IMR-90 (cell line): ENCODE measurements around the gene KIAA1614. TPM values are rescaled to one million over a fixed set of nuclear protein-coding genes. Genes with fewer than 3 reads are reported as not detected.

Experiments used
- ATAC-seq: fragments of 200-7000 bp; cut with Tn5 transposase; 2 replicates; pipeline ENCODE4 v1.9.1; 2020; ENCODE audit warnings: low read depth, mild to moderate bottlenecking, moderate library complexity
- BruUV-seq: library from RNA; stranded (reverse); fragments of 400-500 nt; replicated peaks from 2 replicates; lab custom pipeline; 2021; lab: Mats Ljungman, UMichigan
- CTCF ChIA-PET: fragments of 300-600 bp; formaldehyde crosslinking; extraction: SDS; loops from one replicate; lab custom pipeline; 2021; ENCODE audit warnings: antibody characterized with exemption; lab: Yijun Ruan, JAX
- POLR2A ChIA-PET: fragments of 300-600 bp; sonication (Branson Sonifier 250); formaldehyde crosslinking; loops from one replicate; lab custom pipeline; 2022; ENCODE audit warnings: antibody characterized with exemption; ENCODE audit not compliant: unreplicated experiment; lab: Charles Lee
- DNase-seq: peaks from one replicate; pipeline ENCODE4 v3.0.0; 2013
- H2AFZ ChIP-seq: replicated peaks from 2 replicates; pipeline ENCODE3; 2013; ENCODE audit warnings: low read length, mild to moderate bottlenecking; ENCODE audit not compliant: poor library complexity
- H2AK5ac ChIP-seq: 2 replicates; pipeline ENCODE4 v1.6.1; 2013; ENCODE audit warnings: low read depth, low read length, inconsistent platforms
- H2AK9ac ChIP-seq: replicated peaks from 2 replicates; pipeline ENCODE3; 2013; ENCODE audit warnings: mild to moderate bottlenecking, low read depth, low read length, moderate library complexity; ENCODE audit not compliant: poor library complexity
- H2BK120ac ChIP-seq: 2 replicates; pipeline ENCODE4 v1.6.1; 2013; ENCODE audit warnings: low read depth, low read length, inconsistent platforms
- H2BK15ac ChIP-seq: 3 replicates; pipeline ENCODE4 v1.6.1; 2013; ENCODE audit warnings: low read depth, low read length, inconsistent platforms
- H2BK20ac ChIP-seq: 2 replicates; pipeline ENCODE4 v1.6.1; 2013; ENCODE audit warnings: low read depth, mild to moderate bottlenecking, inconsistent platforms, low read length, moderate library complexity
- H2BK5ac ChIP-seq: 2 replicates; pipeline ENCODE4 v1.6.1; 2013; ENCODE audit warnings: mild to moderate bottlenecking, low read depth, low read length, inconsistent platforms; ENCODE audit not compliant: poor library complexity, severe bottlenecking
- H3K14ac ChIP-seq: replicated peaks from 2 replicates; pipeline ENCODE4 v1.6.1; 2013; ENCODE audit warnings: low read depth, low read length, inconsistent platforms
- H3K18ac ChIP-seq: 2 replicates; pipeline ENCODE4 v1.6.1; 2013; ENCODE audit warnings: low read depth, low read length, control low read depth
- H3K23ac ChIP-seq: 2 replicates; pipeline ENCODE4 v1.6.1; 2013; ENCODE audit warnings: low read depth, low read length, inconsistent platforms
- H3K27ac ChIP-seq: 2 replicates; pipeline ENCODE4 v1.5.1; 2013; ENCODE audit warnings: mild to moderate bottlenecking, control low read depth, low read length; ENCODE audit not compliant: insufficient read depth
- H3K27me3 ChIP-seq: 2 replicates; pipeline ENCODE4 v1.6.1; 2013; ENCODE audit warnings: low read length; ENCODE audit not compliant: control insufficient read depth, insufficient read depth
- H3K36me3 ChIP-seq: 2 replicates; pipeline ENCODE4 v1.6.1; 2013; ENCODE audit warnings: low read length, mixed read lengths; ENCODE audit not compliant: control insufficient read depth, insufficient read depth
- H3K4ac ChIP-seq: 2 replicates; pipeline ENCODE4 v1.6.1; 2013; ENCODE audit warnings: low read depth, low read length, inconsistent platforms
- H3K4me1 ChIP-seq: 2 replicates; pipeline ENCODE4 v1.6.1; 2013; ENCODE audit warnings: low read length, mixed read lengths; ENCODE audit not compliant: control insufficient read depth, insufficient read depth
- H3K4me2 ChIP-seq: 2 replicates; pipeline ENCODE4 v1.6.1; 2013; ENCODE audit warnings: low read depth, mild to moderate bottlenecking, control low read depth, low read length, moderate library complexity
- H3K4me3 ChIP-seq: 2 replicates; pipeline ENCODE4 v1.5.1; 2013; ENCODE audit warnings: low read depth, mild to moderate bottlenecking, control low read depth, low read length, moderate library complexity; ENCODE audit not compliant: insufficient read depth
- H3K56ac ChIP-seq: 2 replicates; pipeline ENCODE4 v1.6.1; 2013; ENCODE audit warnings: low read length, inconsistent platforms; ENCODE audit not compliant: insufficient read depth; ENCODE audit errors: extremely low read depth
- H3K79me1 ChIP-seq, 2 experiments: 2 replicates each; pipeline ENCODE4 v1.6.1; 2013; ENCODE audit warnings: low read length in 2 of 2, inconsistent platforms in 1 of 2, low read depth in 1 of 2
- H3K9ac ChIP-seq: 2 replicates; pipeline ENCODE4 v1.6.1; 2013; ENCODE audit warnings: low read depth, low read length, control low read depth
- H3K9me1 ChIP-seq: 2 replicates; pipeline ENCODE4 v1.6.1; 2013; ENCODE audit warnings: low read length, inconsistent platforms; ENCODE audit not compliant: insufficient read depth
- H3K9me3 ChIP-seq: 2 replicates; pipeline ENCODE4 v1.6.1; 2013; ENCODE audit warnings: low read length; ENCODE audit not compliant: control insufficient read depth, insufficient read depth
- H4K20me1 ChIP-seq: 2 replicates; pipeline ENCODE4 v1.6.1; 2013; ENCODE audit warnings: low read length, inconsistent platforms; ENCODE audit not compliant: insufficient read depth
- H4K5ac ChIP-seq: 2 replicates; pipeline ENCODE4 v1.6.1; 2013; ENCODE audit warnings: mild to moderate bottlenecking, low read depth, low read length, control low read depth
- H4K8ac ChIP-seq, 2 experiments: 2 replicates each; pipeline ENCODE4 v1.6.1; 2013; ENCODE audit warnings: low read depth in 2 of 2, low read length in 2 of 2, control low read depth in 1 of 2, inconsistent platforms in 1 of 2
- H4K91ac ChIP-seq: 2 replicates; pipeline ENCODE4 v1.6.1; 2013; ENCODE audit warnings: low read depth, low read length, inconsistent platforms; ENCODE audit not compliant: insufficient read depth
- BHLHE40 ChIP-seq: fragments of 150-350 bp; IDR thresholded peaks from 2 replicates; pipeline ENCODE4 v1.6.1; 2016; ENCODE audit warnings: mild to moderate bottlenecking, low read depth, low read length
- CHD1 ChIP-seq: IDR thresholded peaks from 2 replicates; pipeline ENCODE4 v1.6.1; 2012; ENCODE audit warnings: low read depth, low read length, improper control_type of control experiment
- FOS ChIP-seq: fragments of 150-350 bp; IDR thresholded peaks from 2 replicates; pipeline ENCODE4 v1.6.1; 2016; ENCODE audit warnings: low read depth, low read length
- MAFK ChIP-seq: IDR thresholded peaks from 2 replicates; pipeline ENCODE4 v1.6.1; 2012; ENCODE audit warnings: low read depth, low read length, improper control_type of control experiment
- MAZ ChIP-seq: IDR thresholded peaks from 2 replicates; pipeline ENCODE4 v1.6.1; 2012; ENCODE audit warnings: low read depth, mild to moderate bottlenecking, low read length, improper control_type of control experiment, moderate library complexity, borderline replicate concordance
- NFE2L2 ChIP-seq: fragments of 150-350 bp; IDR thresholded peaks from 2 replicates; pipeline ENCODE4 v1.6.1; 2016; ENCODE audit warnings: low read depth, mild to moderate bottlenecking, low read length
- POLR2A ChIP-seq: IDR thresholded peaks from 2 replicates; pipeline ENCODE4 v1.6.1; 2012; ENCODE audit warnings: mild to moderate bottlenecking, low read depth, low read length
- SMC3 ChIP-seq: fragments of 150-350 bp; IDR thresholded peaks from 2 replicates; pipeline ENCODE4 v1.6.1; 2016; ENCODE audit warnings: low read depth, mild to moderate bottlenecking, antibody characterized with exemption, low read length, moderate library complexity
- WGBS, 2 experiments: methylation state at CpG; one replicate each; pipeline versions ENCODE4 v1.1.5 to v1.1.7; 2013; ENCODE audit warnings: missing lambda C conversion rate in 2 of 2; ENCODE audit not compliant: insufficient read length in 1 of 2; ENCODE audit errors: extremely low coverage in 2 of 2; 5-methylcytosine and 5-hydroxymethylcytosine counted together
- dilution Hi-C: fragments of 300-500 bp; cut with HindIII; formaldehyde crosslinking; loops from one replicate; pipeline ENCODE4 v1.14.3; 2018; ENCODE audit warnings: low sequenced_read_pairs; ENCODE audit not compliant: unreplicated experiment
- in situ Hi-C: fragments of 300-500 bp; cut with MboI; formaldehyde crosslinking; loops from 3 replicates; pipeline ENCODE4 v1.14.3; 2019; ENCODE audit warnings: low sequenced_read_pairs, inconsistent platforms, mixed read lengths
- intact Hi-C: fragments of 100-400 bp; cut with micrococcal nuclease; formaldehyde crosslinking; loops from 2 replicates; pipeline ENCODE4 v1.10.0; 2022
- polyA plus RNA-seq, 3 experiments: library from polyadenylated mRNA; depleted of rRNA; stranded (reverse); fragments of >200 nt; gene quantifications; 2 replicates each; pipeline ENCODE4 v1.2.3, GENCODE V29; 2012; ENCODE audit warnings: low replicate concordance in 1 of 3
- total RNA-seq: library from RNA; depleted of rRNA; stranded (reverse); fragments of >200 nt; gene quantifications from 2 replicates; pipeline ENCODE4 v1.2.3, GENCODE V29; 2012
- TF ChIP-seq, protein P1 (sequence below): conservative IDR thresholded peaks from 2 replicates; pipeline ENCODE4 v1.5.1; 2012; ENCODE audit warnings: mild to moderate bottlenecking, low read depth, low read length, improper control_type of control experiment
- TF ChIP-seq, protein P2 (sequence below): fragments of 150-350 bp; IDR thresholded peaks from 2 replicates; pipeline ENCODE4 v1.6.1; 2017; ENCODE audit warnings: mild to moderate bottlenecking, antibody characterized with exemption, low read length, low read depth

KIAA1614 gene
- total and polyA plus RNA-seq, 2 of the 4 experiments (the other 2 are of a cell fraction), result 1.8 to 3.5 TPM

DNA sequence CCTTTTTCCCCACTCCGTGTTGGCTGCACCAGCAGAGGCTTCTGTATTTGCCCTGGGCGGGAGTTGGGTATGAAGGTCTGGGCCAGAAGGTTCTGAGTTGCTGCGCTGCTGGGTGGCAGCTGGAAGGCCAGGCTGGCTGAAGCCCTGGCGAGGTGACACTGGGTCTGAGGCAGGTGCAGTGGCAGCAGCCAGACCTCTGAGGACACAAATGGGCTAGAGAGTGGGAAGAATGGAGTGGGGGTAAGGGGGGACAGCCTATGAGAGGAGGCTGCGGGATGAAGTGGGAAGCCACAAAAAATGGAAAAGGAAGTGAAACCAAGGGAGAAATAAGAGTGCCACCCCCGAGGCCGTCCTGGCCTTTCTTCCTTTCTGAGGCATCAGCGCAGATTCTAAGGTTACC, 56.7 kb downstream of the KIAA1614 start:
- no peaks in the 10 kb centered on the region for H3K27me3 ChIP-seq
- ChIA-PET POLR2A (no interaction called here), CTCF (no interaction called here)
- no peak overlapping the region for H2AFZ ChIP-seq
- no peak overlapping the region for H2BK15ac ChIP-seq
- H3K4me2 ChIP-seq, result no peak overlapping the region
- H3K56ac ChIP-seq, result no peak overlapping the region
- no peak overlapping the region for H3K23ac ChIP-seq
- no peak overlapping the region for H4K5ac ChIP-seq
- no peak overlapping the region for H4K91ac ChIP-seq
- no peak overlapping the region for H3K14ac ChIP-seq
- no peak overlapping the region for H3K27ac ChIP-seq
- BruUV-seq, result no TSS peak
- H4K8ac ChIP-seq, result no peak overlapping the region
- in situ Hi-C loops, result no loop called here
- no peak overlapping the region for H3K18ac ChIP-seq
- no peak for TF ChIP-seq MAZ
- TF ChIP-seq, protein P1, sequence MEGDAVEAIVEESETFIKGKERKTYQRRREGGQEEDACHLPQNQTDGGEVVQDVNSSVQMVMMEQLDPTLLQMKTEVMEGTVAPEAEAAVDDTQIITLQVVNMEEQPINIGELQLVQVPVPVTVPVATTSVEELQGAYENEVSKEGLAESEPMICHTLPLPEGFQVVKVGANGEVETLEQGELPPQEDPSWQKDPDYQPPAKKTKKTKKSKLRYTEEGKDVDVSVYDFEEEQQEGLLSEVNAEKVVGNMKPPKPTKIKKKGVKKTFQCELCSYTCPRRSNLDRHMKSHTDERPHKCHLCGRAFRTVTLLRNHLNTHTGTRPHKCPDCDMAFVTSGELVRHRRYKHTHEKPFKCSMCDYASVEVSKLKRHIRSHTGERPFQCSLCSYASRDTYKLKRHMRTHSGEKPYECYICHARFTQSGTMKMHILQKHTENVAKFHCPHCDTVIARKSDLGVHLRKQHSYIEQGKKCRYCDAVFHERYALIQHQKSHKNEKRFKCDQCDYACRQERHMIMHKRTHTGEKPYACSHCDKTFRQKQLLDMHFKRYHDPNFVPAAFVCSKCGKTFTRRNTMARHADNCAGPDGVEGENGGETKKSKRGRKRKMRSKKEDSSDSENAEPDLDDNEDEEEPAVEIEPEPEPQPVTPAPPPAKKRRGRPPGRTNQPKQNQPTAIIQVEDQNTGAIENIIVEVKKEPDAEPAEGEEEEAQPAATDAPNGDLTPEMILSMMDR, result no peak
- TF ChIP-seq BHLHE40, result no peak
- TF ChIP-seq, protein P2, sequence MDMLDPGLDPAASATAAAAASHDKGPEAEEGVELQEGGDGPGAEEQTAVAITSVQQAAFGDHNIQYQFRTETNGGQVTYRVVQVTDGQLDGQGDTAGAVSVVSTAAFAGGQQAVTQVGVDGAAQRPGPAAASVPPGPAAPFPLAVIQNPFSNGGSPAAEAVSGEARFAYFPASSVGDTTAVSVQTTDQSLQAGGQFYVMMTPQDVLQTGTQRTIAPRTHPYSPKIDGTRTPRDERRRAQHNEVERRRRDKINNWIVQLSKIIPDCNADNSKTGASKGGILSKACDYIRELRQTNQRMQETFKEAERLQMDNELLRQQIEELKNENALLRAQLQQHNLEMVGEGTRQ, result no peak
- no peak for TF ChIP-seq SMC3
- TF ChIP-seq MAFK, result no peak
- no peak for TF ChIP-seq FOS
- no peak for TF ChIP-seq NFE2L2
- no peak for TF ChIP-seq POLR2A
- TF ChIP-seq CHD1, result no peak
- H2BK5ac ChIP-seq, result no peak overlapping the region
- no peaks in the 10 kb centered on the region for H3K4me1 ChIP-seq
- no peak for ATAC-seq
- no peak overlapping the region for H3K4me3 ChIP-seq
- WGBS, 2 experiments, result 80% methylated on average over 6 of the region's 8 CpGs; no CpG with 5 or more reads in 1 of the 2 experiments
- H3K9me3 ChIP-seq, result no peaks in the 10 kb centered on the region
- no peak overlapping the region for H2BK20ac ChIP-seq
- no peak overlapping the region for H2AK9ac ChIP-seq
- H2BK120ac ChIP-seq, result no peak overlapping the region
- dilution Hi-C loops, result no loop called here
- peaks cover 33% of the 10 kb centered on the region for H3K36me3 ChIP-seq
- H2AK5ac ChIP-seq, result no peak overlapping the region
- H3K4ac ChIP-seq, result no peak overlapping the region
- 0 out of 2 replicates have a peak, but pooled peaks cover 5% of the 10 kb centered on the region for H4K20me1 ChIP-seq
- H3K9ac ChIP-seq, result no peak overlapping the region
- intact Hi-C loops, result no loop called here
- no peak for DNase-seq
- peaks cover 7% of the 10 kb centered on the region for H3K9me1 ChIP-seq
- peaks cover 22 to 60% of the 10 kb centered on the region in 2 experiments; a peak in 3 of 4 replicates for H3K79me1 ChIP-seq
